Occipital lobe (tissue), 2 donors: ENCODE results near the gene CFAP20DC. TPM values are rescaled to one million over a fixed set of nuclear protein-coding genes. Genes with fewer than 3 reads are reported as not detected.

ENCODE experiments used
- DNase-seq: peaks from one replicate; lab custom pipeline; 2025; lab: John Stamatoyannopoulos, UW
- total RNA-seq: library from RNA; depleted of rRNA; stranded (reverse); fragments of >200 nt; gene quantifications from one replicate; pipeline ENCODE4 v1.2.3, GENCODE V29; 2014

The CFAP20DC gene
- total RNA-seq, 1 donor from 2014 or later, result 4.4 TPM

GRCh38 chr3:58804914-58805313 lies 244.9 kb downstream of the CFAP20DC start:
- no peak for DNase-seq

- DNase-seq, result no peak
Measured at GRCh38 chr3:58801541-58801940, 248.3 kb downstream of the CFAP20DC start.

DNA sequence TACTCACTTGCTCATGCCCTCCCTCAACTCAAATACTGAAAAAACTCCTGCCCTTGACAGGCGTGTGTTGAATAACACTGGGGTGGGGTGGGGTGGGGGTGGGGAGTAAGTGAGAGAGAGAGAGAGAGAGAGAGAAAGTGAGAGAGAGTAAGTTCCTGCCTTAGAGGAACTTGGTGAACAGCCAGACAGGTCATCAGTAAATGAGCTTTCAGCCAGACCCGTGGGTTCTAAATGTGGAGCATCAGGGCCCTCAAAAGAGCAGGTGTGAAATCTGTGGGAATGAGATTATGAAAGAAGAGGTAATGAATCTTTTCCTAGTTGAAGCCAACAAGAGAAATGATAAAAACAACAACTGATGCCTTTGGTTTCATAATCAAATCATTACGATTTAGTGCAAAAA lies 248.9 kb downstream of the CFAP20DC start:
- DNase-seq, result no peak

DNA sequence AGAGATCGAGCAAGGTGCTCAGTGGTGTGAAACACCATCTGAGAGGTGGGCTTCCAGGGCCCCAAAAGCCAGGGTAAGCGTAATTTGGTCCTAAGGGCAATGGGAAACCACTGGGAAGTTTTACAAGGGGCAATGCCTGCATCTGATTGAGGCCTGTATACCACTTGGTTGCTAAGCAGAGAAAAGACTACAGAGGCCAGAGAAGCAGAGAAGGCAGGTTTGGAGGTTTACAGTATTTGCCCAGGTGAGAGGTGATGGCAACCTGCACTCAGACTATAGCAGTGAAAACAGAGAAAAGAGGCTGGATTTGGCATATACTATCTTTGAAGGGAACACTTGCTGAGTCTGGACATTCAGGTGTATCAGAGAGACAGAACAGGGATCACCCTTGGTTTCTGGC lies 249.8 kb downstream of the CFAP20DC start:
- no peak for DNase-seq

DNA sequence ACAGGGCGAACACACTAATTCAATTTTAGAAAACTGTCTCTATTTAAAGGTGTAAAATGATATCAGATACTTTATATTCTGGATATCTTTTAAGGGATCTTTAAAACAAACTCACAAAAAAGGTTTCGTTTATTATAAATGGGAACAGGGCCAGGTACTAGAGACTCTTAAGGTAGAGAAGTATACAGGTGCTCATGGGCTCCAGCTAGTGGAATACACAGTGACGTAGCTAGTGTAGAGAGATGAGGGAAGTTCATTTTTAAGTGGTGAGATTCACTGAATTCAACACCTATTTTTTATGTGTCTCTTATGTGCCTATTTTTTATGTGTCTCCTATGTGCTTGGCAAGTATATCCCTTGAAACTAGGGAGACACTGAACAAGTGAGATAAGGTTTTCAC lies 250.6 kb downstream of the CFAP20DC start:
- DNase-seq, result no peak

DNA sequence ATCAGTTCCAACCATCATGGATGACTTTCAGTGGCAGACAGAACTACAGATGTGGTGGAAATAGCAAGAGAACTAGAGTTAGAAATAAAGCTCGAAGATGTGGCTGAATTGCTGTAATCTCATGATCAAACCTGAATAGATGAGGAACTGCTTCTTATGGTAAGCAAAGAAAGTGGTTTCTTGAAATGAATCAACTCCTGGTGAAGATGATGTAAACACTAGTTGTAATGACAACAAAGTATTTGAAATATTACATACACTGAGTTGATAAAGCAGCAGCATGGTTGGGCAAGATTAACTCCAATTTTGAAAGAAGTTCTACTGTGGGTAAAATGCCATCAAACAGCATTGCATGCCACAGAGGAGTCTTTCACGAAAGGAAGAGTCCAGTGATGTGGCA lies 251.5 kb downstream of the CFAP20DC start:
- DNase-seq, result no peak

DNA sequence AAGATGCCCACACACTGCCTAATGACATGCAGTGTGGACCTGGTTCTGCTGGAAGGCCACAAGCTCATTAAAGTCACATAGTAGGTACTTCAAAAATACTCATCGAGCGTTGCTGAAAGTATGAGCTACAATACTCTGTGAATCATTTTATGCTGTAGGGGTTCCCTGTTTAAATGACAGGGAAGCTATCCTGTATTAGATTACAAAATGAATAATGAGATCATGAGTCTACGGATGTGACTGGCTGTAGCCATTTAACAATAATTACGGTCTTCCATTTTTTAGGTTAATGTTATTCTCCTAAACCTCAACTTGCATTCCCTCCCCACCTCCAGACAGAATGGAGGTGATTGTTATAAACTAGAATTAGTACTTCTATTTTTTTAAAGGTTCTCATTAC lies 255.1 kb downstream of the CFAP20DC start:
- no peak for DNase-seq

- no peak for DNase-seq
Measured at GRCh38 chr3:58793938-58794337, 255.9 kb downstream of the CFAP20DC start.

- no peak for DNase-seq
Measured at GRCh38 chr3:58792921-58793451, 256.8 kb downstream of the CFAP20DC start.

- DNase-seq, result no peak
Measured at GRCh38 chr3:58789385-58789784, 260.4 kb downstream of the CFAP20DC start.

DNA sequence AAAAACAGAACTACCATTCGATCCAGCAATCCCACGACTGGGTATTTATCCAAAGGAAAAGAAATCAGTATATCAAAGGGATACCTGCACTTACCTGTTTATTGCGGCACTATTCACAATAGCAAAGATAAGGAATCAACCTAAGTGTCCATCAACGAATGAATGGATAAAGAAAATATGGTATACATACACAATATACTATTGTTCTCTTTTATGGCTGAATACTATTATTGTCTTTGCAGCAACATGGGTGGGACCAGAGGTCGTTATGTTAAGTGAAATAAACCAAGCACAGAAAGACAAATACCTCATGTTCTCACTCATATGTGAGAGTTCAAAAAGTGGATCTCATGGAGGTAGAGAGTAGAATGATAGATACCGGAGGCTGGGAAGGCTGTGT lies 264.9 kb downstream of the CFAP20DC start:
- DNase-seq, result no peak

DNA sequence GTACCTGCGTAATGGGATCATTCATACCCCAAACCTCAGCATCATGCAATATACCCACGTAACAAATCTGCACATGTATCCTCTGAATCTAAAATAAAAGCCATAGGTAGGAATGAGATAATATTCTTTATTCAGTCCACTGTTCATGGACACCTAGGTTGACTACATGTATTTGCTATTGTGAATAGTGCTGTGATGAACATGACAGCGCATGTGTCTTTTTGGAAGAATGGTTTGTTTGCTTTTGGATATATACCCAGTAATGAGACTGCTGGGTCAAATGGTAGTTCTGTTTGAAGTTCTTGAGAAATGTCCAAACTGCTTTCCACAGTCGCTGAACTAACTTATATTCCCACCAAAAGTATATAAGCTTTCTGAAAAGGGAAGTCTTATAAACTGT lies 265.4 kb downstream of the CFAP20DC start:
- DNase-seq, result no peak

DNA sequence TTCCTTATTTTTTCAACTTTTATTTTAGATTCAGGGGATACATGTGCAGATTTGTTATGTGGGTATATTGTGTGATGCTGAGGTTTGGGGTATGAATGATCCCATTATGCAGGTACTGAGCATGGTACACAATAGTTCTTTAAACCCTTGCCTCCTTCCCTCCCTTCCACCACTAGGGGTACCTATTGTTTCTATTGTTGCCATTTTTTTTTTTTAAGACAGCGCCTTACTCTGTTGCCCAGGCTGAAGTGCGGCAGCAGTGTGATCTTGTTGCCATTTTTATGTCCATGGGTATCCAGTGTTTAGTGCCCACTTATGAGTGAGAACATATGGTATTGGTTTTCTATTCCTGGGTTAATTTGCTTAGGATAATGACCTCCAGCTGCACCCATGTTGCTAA lies 266.0 kb downstream of the CFAP20DC start:
- DNase-seq, result no peak

- DNase-seq, result no peak
Measured at GRCh38 chr3:58779934-58780333, 269.9 kb downstream of the CFAP20DC start.

DNA sequence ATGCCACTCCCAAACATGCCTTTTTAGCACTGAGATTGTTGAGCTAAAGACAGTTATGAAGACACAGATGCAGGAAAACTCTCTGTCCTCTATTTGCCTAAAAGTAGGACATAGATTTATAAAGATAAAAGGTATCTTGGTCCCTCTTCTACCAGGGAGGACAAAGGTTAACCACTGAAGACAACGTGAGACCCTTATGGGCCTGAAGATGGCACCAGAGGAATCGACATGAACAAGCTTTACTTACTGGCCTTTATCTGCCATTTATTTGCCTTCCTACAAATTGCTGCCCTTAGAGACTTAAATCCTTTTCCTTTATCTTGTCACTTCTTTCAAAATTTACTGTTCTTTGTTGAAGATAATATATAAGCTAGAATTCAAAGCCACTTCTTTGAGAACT lies 273.6 kb downstream of the CFAP20DC start:
- no peak for DNase-seq

GRCh38 chr3:58772462-58772861 lies 277.4 kb downstream of the CFAP20DC start:
- no peak for DNase-seq

- no peak for DNase-seq
Measured at GRCh38 chr3:58769065-58769464, 280.8 kb downstream of the CFAP20DC start.

GRCh38 chr3:58766587-58767282 lies 283.1 kb downstream of the CFAP20DC start:
- DNase-seq, result no peak

GRCh38 chr3:58755150-58755549 lies 294.7 kb downstream of the CFAP20DC start:
- no peak for DNase-seq

DNA sequence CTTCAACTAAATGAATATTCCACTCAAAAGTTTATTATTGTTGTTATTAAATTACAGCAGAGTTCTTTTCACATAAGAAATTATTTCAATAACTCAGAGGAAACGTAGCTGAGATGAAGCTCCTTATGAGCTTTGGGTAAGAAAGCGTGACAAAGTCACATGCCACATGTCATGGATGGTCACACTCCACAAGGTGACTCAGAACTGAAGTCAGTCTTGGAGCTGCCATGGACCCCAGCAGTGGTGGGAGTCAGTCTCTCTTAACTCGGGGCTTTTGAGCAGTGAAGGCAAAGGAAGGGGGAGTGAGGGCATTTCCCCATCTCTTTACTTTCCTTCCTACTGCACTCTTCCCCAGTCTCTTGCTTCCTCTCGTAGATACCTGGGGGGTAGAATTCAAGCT lies 295.8 kb downstream of the CFAP20DC start:
- no peak for DNase-seq

DNA sequence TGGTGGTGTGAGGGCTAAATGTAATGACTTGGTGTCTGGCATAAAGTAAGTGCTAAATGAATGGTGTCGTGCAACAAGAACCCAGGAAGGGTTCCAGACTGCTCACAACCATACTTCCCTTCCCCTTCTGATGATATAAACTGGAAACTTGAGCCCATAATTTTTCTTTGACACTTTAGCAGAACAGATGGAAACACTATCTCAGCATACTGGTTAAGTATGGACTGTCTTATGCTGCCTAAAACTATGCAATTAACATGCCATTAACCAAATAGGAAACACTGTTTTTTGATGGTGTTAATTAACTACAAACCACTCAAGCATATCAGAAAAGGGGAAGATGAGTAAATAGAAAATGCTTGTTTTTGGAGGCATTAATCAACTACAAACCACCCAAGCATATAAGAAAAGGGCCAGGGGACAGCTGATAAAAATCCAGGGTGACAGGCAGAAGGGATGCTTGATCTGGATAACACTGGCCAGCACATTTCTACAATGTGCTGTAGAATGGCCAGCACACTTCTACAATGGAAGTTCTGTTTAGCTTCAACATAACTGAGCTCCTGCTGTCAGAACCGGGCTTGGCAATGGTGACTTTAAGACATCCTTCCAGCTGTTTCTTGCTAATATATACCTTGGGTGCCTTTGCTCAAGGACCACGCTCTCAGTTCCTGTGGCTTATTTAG lies 297.8 kb downstream of the CFAP20DC start:
- DNase-seq, result no peak

DNA sequence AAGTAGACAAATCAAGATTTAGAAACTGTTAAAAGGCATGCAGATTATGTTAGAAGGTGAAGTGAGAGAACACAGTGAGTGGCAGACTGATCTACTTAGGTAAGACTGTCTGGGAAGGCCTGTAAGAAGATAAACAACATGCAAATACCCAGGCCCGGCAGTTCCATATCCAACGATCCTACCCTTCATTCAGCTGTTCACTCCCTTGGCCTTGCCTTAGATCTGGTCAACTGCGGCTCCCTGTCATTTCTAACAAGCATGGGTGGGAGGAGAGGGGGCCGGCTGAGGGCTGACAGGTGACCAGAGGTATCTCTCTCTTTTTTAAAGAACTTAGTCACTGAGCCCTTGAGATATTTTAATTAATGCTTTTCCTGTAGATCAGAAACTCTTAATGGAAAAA lies 298.6 kb downstream of the CFAP20DC start:
- DNase-seq, result no peak

DNA sequence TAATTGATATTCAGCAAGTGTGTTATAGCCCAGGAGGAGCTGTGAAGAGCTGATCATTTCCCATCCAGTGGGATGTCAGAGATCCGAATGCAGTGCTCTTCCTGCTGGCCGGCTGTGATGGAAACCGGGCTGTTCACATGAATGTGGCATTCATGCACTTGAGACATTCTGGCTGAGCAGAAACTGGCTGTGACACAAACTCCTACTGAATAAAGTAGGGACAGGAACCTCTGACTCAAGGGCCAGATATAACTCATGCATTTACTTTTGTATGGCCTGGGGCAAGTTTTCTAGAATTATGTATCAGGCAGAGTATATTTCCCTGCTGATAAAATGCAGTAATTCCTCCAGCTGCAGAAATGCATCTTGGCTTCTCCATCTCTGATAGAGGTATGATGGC lies 299.9 kb downstream of the CFAP20DC start:
- DNase-seq, result no peak
